ENCODE data around the gene LRIT3.
"Not testable (repeated sequence)": the region's sequence is repeated elsewhere in the genome, so short reads cannot be mapped to it uniquely, and the experiment has no call there.

Gene LRIT3

DNA sequence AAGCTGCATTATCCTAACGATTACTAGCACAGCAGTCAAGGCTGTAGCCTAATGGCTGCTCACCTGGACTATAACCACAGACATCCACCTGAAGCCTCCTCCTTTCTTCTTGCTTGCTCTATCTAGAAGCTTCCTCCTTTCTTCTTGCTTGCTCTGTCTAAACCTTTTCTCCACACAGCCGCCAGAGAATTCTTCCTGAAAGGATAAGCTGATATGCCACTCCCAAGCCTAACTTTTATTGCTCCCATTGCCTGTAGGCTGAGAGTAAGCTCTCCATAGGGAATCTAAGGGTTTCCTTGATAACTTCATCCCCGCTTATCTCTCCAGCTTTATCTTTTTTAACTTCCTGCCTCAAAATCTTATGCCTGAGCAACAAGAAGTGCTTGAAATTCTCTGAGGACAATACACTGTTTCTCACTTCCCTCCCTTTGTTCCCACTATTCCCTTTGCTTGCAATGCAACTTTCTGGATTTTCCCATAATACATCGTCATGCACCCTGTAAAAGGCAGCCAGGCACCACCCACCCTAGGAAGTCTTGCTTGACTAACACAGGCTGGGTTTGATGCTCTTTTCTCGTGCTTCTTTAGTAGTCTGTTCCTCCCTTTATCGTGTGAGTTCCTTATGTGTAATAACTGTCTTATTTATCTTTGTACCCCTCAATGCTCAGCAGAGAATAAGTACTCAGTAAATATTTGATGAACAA lies 1.4 kb upstream of the LRIT3 start:
- DNase-seq (ENCODE audit: low spot score) = no peak
- TF ChIP-seq CTCF (IDR thresholded peaks at IDR 0.05; ENCODE audit: borderline replicate concordance, control extremely low read depth, extremely low read depth, insufficient read depth, missing control alignments) = no peak
- in situ Hi-C loops (cut with MboI; ENCODE audit: low sequenced_read_pairs, unreplicated experiment) = no loop called here

- no peak for TF ChIP-seq CTCF (IDR thresholded peaks at IDR 0.05; ENCODE audit: borderline replicate concordance, control extremely low read depth, extremely low read depth, insufficient read depth, missing control alignments)
Observed at GRCh38 chr4:109848501-109848900, 594 bp downstream of the LRIT3 start.

GRCh38 chr4:109850601-109851000 lies 2.7 kb downstream of the LRIT3 start:
- no peak for DNase-seq (ENCODE audit: low spot score)
- TF ChIP-seq CTCF (IDR thresholded peaks at IDR 0.05; ENCODE audit: borderline replicate concordance, control extremely low read depth, extremely low read depth, insufficient read depth, missing control alignments) = no peak
- in situ Hi-C loops (cut with MboI; ENCODE audit: low sequenced_read_pairs, unreplicated experiment) = no loop called here

More at GRCh38 chr4:109848501-109848900, 594 bp downstream of the LRIT3 start:
- in situ Hi-C loops (cut with MboI; ENCODE audit: low sequenced_read_pairs, unreplicated experiment) = no loop called here
- no peak for DNase-seq (ENCODE audit: low spot score)

- in situ Hi-C loops (cut with MboI; ENCODE audit: low sequenced_read_pairs, unreplicated experiment) = not testable (repeated sequence)
Observed at GRCh38 chr4:109859426-109860300, 11.8 kb downstream of the LRIT3 start.

GRCh38 chr4:109861271-109861670 lies 13.4 kb downstream of the LRIT3 start:
- in situ Hi-C loops (cut with MboI; ENCODE audit: low sequenced_read_pairs, unreplicated experiment) = no loop called here

More at GRCh38 chr4:109859426-109860300, 11.8 kb downstream of the LRIT3 start:
- DNase-seq (ENCODE audit: low spot score) = not testable (repeated sequence)

DNA sequence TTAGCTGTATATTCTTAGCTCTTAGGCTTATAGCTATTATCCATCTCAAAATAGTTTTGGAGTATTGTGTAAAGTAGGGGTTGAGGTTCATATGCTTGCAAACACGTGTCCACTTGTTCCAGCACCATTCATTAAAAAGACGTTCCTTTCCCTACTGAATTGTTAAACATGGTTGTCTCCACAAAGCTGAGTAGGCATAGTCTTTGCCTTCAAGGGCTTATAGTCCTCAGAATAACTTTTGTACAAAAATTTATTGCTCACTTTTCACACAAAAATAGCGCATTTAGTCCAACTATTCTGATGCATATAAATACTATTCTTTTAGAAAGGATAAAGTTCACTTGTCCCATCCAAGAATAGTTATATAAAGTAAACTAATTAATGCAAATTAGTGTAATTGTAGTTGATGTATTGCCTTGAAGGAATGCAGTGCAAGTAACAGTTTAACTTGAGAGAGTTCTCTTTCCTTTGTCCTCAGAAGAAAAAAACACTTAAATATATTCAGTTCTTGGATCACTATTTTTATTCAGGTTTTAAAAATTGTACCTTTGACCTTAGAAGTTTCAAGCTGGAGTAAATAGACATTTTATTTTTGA lies 14.1 kb downstream of the LRIT3 start:
- in situ Hi-C loops (cut with MboI; ENCODE audit: low sequenced_read_pairs, unreplicated experiment) = no loop called here
- TF ChIP-seq CTCF (IDR thresholded peaks at IDR 0.05; ENCODE audit: borderline replicate concordance, control extremely low read depth, extremely low read depth, insufficient read depth, missing control alignments) = no peak
- DNase-seq (ENCODE audit: low spot score) = no peak

More at GRCh38 chr4:109861271-109861670, 13.4 kb downstream of the LRIT3 start:
- no peak for TF ChIP-seq CTCF (IDR thresholded peaks at IDR 0.05; ENCODE audit: borderline replicate concordance, control extremely low read depth, extremely low read depth, insufficient read depth, missing control alignments)
- DNase-seq (ENCODE audit: low spot score) = no peak
